K562 (cell line): ENCODE measurements around the gene RBBP8. TPM values are rescaled to one million over a fixed set of nuclear protein-coding genes. Genes with fewer than 3 reads are reported as not detected.

Experiments used
- ATAC-seq: fragments of 200-7000 bp; cut with Tn5 transposase; 3 replicates; pipeline ENCODE4 v1.9.1; 2020; ENCODE audit warnings: moderate library complexity
- BruUV-seq: library from RNA; stranded (reverse); fragments of 400-500 nt; replicated peaks from 2 replicates; lab custom pipeline; 2021; lab: Mats Ljungman, UMichigan
- CTCF ChIA-PET: fragments of 300-600 bp; formaldehyde crosslinking; extraction: SDS; loops from one replicate; lab custom pipeline; 2021; ENCODE audit warnings: low intra/inter-chr PET ratio; lab: Yijun Ruan, JAX
- POLR2A ChIA-PET: fragments of 300-600, 350-650 bp; sonication (Branson Sonifier 250); formaldehyde crosslinking; extraction: SDS; loops from one replicate; lab custom pipeline; 2021; ENCODE audit warnings: antibody characterized with exemption, inconsistent platforms; lab: Yijun Ruan, JAX
- DNase-seq, 4 experiments: peaks; one replicate each; pipeline versions ENCODE4 v3.0.0 to v3.0.0-alpha.2; 2011 to 2018; ENCODE audit warnings: low spot score in 3 of 4, mixed read lengths in 3 of 4; ENCODE audit errors: extremely low read depth in 1 of 4
- FAIRE-seq: peaks from 2 replicates; lab custom pipeline; 2011; peaks lifted over from hg19 to GRCh38; lab: Jason Lieb, UNC
- H2AFZ ChIP-seq: 2 replicates; pipeline ENCODE4 v1.6.0; 2011; ENCODE audit warnings: low read depth, low read length, control low read depth, inconsistent platforms
- H3K27ac ChIP-seq: fragments of 200-600 bp; 3 replicates; pipeline ENCODE4 v1.8.0; 2011; ENCODE audit warnings: low read depth, mild to moderate bottlenecking, control low read depth, inconsistent platforms, low read length, moderate library complexity, mixed read lengths; ENCODE audit errors: extremely low read depth
- H3K27me3 ChIP-seq, 2 experiments: fragments of 300-600 bp in 1 of 2; 2 replicates in 1 of 2; 3 replicates in 1 of 2; pipeline versions ENCODE4 v1.6.0 to v1.8.0; 2011; ENCODE audit warnings: inconsistent platforms in 2 of 2, low read length in 2 of 2, mild to moderate bottlenecking in 1 of 2, mixed read lengths in 1 of 2, moderate library complexity in 1 of 2; ENCODE audit not compliant: control insufficient read depth in 2 of 2, insufficient read depth in 2 of 2
- H3K36me3 ChIP-seq: fragments of 300-600 bp; 3 replicates; pipeline ENCODE4 v1.8.0; 2011; ENCODE audit warnings: mild to moderate bottlenecking, low read length, inconsistent platforms; ENCODE audit not compliant: control insufficient read depth, insufficient read depth
- H3K4me1 ChIP-seq, 2 experiments: fragments of 200-600 bp in 1 of 2; replicated peaks in 1 of 2; 2 replicates in 1 of 2; 3 replicates in 1 of 2; pipeline versions ENCODE4 v1.5.1 to v1.8.0; 2011; ENCODE audit warnings: inconsistent platforms in 2 of 2, low read length in 2 of 2, mild to moderate bottlenecking in 1 of 2, mixed read lengths in 1 of 2, moderate library complexity in 1 of 2; ENCODE audit not compliant: control insufficient read depth in 2 of 2, insufficient read depth in 2 of 2
- H3K4me2 ChIP-seq: 2 replicates; pipeline ENCODE4 v1.6.1; 2011; ENCODE audit warnings: low read length, control low read depth, inconsistent platforms, mixed read lengths; ENCODE audit not compliant: insufficient read depth
- H3K4me3 ChIP-seq: fragments of 200-600 bp; sonication (generic), shearing (Covaris generic); 2 replicates; pipeline ENCODE4 v1.5.1; 2016; ENCODE audit warnings: control low read depth, inconsistent platforms
- H3K79me2 ChIP-seq: fragments of 200-600 bp; 3 replicates; pipeline ENCODE4 v1.8.0; 2011; ENCODE audit warnings: low read length, inconsistent platforms; ENCODE audit not compliant: control insufficient read depth, insufficient read depth
- H3K9ac ChIP-seq, 2 experiments: 2 replicates each; pipeline versions ENCODE4 v1.6.0 to v1.6.1; 2011; ENCODE audit warnings: low read depth in 2 of 2, low read length in 2 of 2, control low read depth in 1 of 2, inconsistent platforms in 1 of 2, mild to moderate bottlenecking in 1 of 2, mixed read lengths in 1 of 2; ENCODE audit not compliant: insufficient read depth in 1 of 2
- H3K9me1 ChIP-seq: one replicate; pipeline ENCODE4 v1.6.0; 2011; ENCODE audit warnings: inconsistent platforms, mild to moderate bottlenecking, low read length, moderate library complexity; ENCODE audit not compliant: control insufficient read depth, insufficient read depth
- H3K9me3 ChIP-seq: replicated peaks from 2 replicates; pipeline ENCODE4 v1.5.1; 2011; ENCODE audit warnings: low read depth, low read length, inconsistent platforms; ENCODE audit not compliant: control insufficient read depth, insufficient read depth
- H4K20me1 ChIP-seq: replicated peaks from 2 replicates; pipeline ENCODE4 v1.6.1; 2011; ENCODE audit warnings: low read length, inconsistent platforms, mixed read lengths; ENCODE audit not compliant: control insufficient read depth, insufficient read depth
- ATF1 ChIP-seq, 2 experiments: fragments of 450-650 bp in 1 of 2; IDR thresholded peaks; 2 replicates each; pipeline ENCODE4 v1.6.1; 2016; ENCODE audit warnings: missing compliant biosample characterization in 1 of 2, missing genetic modification characterization in 1 of 2
- CEBPG ChIP-seq, 3 experiments: fragments of 200-800 bp in 1 of 3; sonication (Bioruptor generic) in 1 of 3; sonication (generic) in 1 of 3; formaldehyde crosslinking in 1 of 3; IDR thresholded peaks in 2 of 3; conservative IDR thresholded peaks in 1 of 3; 2 replicates each; pipeline versions ENCODE4 v1.6.1 to v1.8.0; 2016 to 2022; ENCODE audit warnings: missing compliant biosample characterization in 2 of 3, missing genetic modification characterization in 2 of 3, mild to moderate bottlenecking in 1 of 3, missing genetic modification reagents in 1 of 3
- CHCHD3 ChIP-seq: fragments of 250-450 bp; sonication (Bioruptor Pico); IDR thresholded peaks from 2 replicates; pipeline ENCODE4 v2.1.2; 2022; ENCODE audit warnings: mild to moderate bottlenecking
- CLOCK ChIP-seq: fragments of 250-450 bp; sonication (Bioruptor Pico); IDR thresholded peaks from 2 replicates; pipeline ENCODE4 v1.4.0; 2020; ENCODE audit warnings: mild to moderate bottlenecking, moderate library complexity, borderline replicate concordance
- CXXC5 ChIP-seq: fragments of 250-450 bp; sonication (Bioruptor Pico); IDR thresholded peaks from 2 replicates; pipeline ENCODE4 v1.8.0; 2022; ENCODE audit warnings: inconsistent platforms, mild to moderate bottlenecking, moderate library complexity
- GATAD2A ChIP-seq: fragments of 450-650 bp; IDR thresholded peaks from 2 replicates; pipeline ENCODE4 v1.6.1; 2017
- MYBL2 ChIP-seq, 2 experiments: fragments of 450-650 bp in 1 of 2; sonication (generic) in 1 of 2; formaldehyde crosslinking in 1 of 2; IDR thresholded peaks; 2 replicates each; pipeline versions ENCODE4 v1.6.1 to v1.8.1; 2017 to 2022; ENCODE audit warnings: borderline replicate concordance in 1 of 2, inconsistent platforms in 1 of 2, low read depth in 1 of 2, mild to moderate bottlenecking in 1 of 2, missing genetic modification reagents in 1 of 2, moderate library complexity in 1 of 2
- RB1 ChIP-seq: fragments of 450-650 bp; IDR thresholded peaks from 2 replicates; pipeline ENCODE4 v1.6.1; 2017; ENCODE audit warnings: low read depth, mild to moderate bottlenecking
- SREBF1 ChIP-seq: fragments of 150-350 bp; IDR thresholded peaks from 2 replicates; pipeline ENCODE4 v1.6.1; 2014; ENCODE audit warnings: antibody characterized with exemption, low read depth, low read length, borderline replicate concordance
- STAT5B ChIP-seq: fragments of 250-450 bp; sonication (Bioruptor Pico); IDR thresholded peaks from 2 replicates; pipeline ENCODE4 v1.8.0; 2021; ENCODE audit warnings: mild to moderate bottlenecking, inconsistent platforms
- TFAM ChIP-seq: fragments of 250-450 bp; sonication (Bioruptor Pico); conservative IDR thresholded peaks from 2 replicates; pipeline ENCODE4 v1.5.0; 2021; ENCODE audit warnings: mild to moderate bottlenecking, moderate library complexity
- WHSC1 ChIP-seq: IDR thresholded peaks from one replicate; pipeline ENCODE4 v1.6.1; 2012; ENCODE audit warnings: low read length, control low read depth, inconsistent platforms
- YBX1 ChIP-seq: fragments of 450-650 bp; IDR thresholded peaks from 2 replicates; pipeline ENCODE4 v1.7.1; 2016; ENCODE audit warnings: mild to moderate bottlenecking
- ZNF239 ChIP-seq: fragments of 250-450 bp; sonication (Bioruptor Pico); IDR thresholded peaks from 2 replicates; pipeline ENCODE4 v1.4.0; 2020; ENCODE audit warnings: mild to moderate bottlenecking
- ZNF780A ChIP-seq: fragments of 250-450 bp; sonication (Bioruptor Pico); IDR thresholded peaks from 2 replicates; pipeline ENCODE4 v1.5.0; 2021; ENCODE audit warnings: mild to moderate bottlenecking
- WGBS: fragments of 100-300 bp; shearing (Covaris generic); methylation state at CpG from one replicate; pipeline ENCODE4 v1.1.6; 2016; ENCODE audit warnings: low coverage, mixed read lengths; ENCODE audit not compliant: insufficient coverage; ENCODE audit errors: missing lambda C conversion rate; 5-methylcytosine and 5-hydroxymethylcytosine counted together
- in situ Hi-C: fragments of 300-500 bp; cut with MboI; formaldehyde crosslinking; loops from 4 replicates; pipeline ENCODE4 v1.15.0; 2018; ENCODE audit warnings: inconsistent platforms, mixed read lengths
- intact Hi-C: fragments of 100-400 bp; cut with micrococcal nuclease; formaldehyde crosslinking; loops from 2 replicates; pipeline ENCODE4 v1.14.2; 2022
- polyA plus RNA-seq, 8 experiments: library from polyadenylated mRNA; depleted of rRNA in 4 of 8; stranded (reverse) in 5 of 8; unstranded in 3 of 8; fragments of >200 nt; fragmentation: Nextera tagmentation in 2 of 8; fragmentation: Illumina TruSeq in 1 of 8; extraction: Ambion mirVana in 2 of 8; extraction: Trizol in 1 of 8; gene quantifications; 2 replicates each; pipeline versions ENCODE4 v1.2.1 to v1.2.3, GENCODE V29; 2011 to 2014; ENCODE audit warnings: inconsistent platforms in 1 of 8, missing spikeins in 1 of 8
- total RNA-seq, 7 experiments: library from RNA; depleted of rRNA in 6 of 7; stranded (reverse); fragments of >200 nt in 6 of 7; fragmentation: Illumina TruSeq in 2 of 7; extraction: Trizol in 2 of 7; gene quantifications; 2 replicates each; pipeline versions ENCODE4 v1.2.1 to v1.2.3, GENCODE V29; 2011 to 2021; ENCODE audit warnings: low replicate concordance in 1 of 7
- TF ChIP-seq, protein P1 (sequence below): fragments of 450-650 bp; formaldehyde crosslinking; IDR thresholded peaks from 2 replicates; pipeline ENCODE4 v1.4.0; 2020; ENCODE audit warnings: mild to moderate bottlenecking, moderate library complexity
- TF ChIP-seq, protein P2 (sequence below): fragments of 450-650 bp; formaldehyde crosslinking; IDR thresholded peaks from 2 replicates; pipeline ENCODE4 v1.4.0; 2020; ENCODE audit warnings: mild to moderate bottlenecking, moderate library complexity

The RBBP8 gene
- total and polyA plus RNA-seq, 9 of the 15 experiments (the other 6 are each of a cell fraction or from before 2014, with no cell fraction given), result 28.4 to 63.1 (median 48.9) TPM

- TF ChIP-seq GATAD2A (no peak), WHSC1 (no peak), SREBF1 (no peak), RB1 (no peak), ATF1 (CRISPR knock-in tag; IDR thresholded peaks at IDR 0.05) (no peak), ATF1 (tag; IDR thresholded peaks at IDR 0.05) (no peak)
Measured at GRCh38 chr18:22956226-22956625, 23.1 kb downstream of the RBBP8 start (continued).

DNA sequence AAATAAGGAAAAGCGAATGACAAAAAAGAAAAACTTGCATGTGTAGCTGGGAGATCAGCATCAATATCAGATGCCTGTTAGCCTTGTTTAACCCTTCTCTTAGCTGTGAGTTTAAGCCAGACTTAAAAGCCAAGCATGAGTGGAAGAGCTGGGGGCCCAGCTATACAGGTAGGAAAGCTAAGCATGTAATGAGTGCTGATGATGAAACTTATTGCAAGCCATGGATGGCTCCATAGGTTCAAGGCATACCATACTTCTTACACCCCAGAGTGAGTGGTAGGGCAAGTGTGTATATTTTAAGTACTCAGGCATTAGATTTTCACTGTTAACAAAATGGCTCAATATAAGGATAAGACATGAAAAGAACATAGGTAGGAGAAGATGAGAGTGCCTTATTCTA lies 28.0 kb downstream of the RBBP8 start:
- BruUV-seq, result no TSS peak
- intact Hi-C loops, result no loop called here
- in situ Hi-C loops, result no loop called here
- peaks cover 6% of the 10 kb centered on the region for H3K79me2 ChIP-seq
- H4K20me1 ChIP-seq, result no peaks in the 10 kb centered on the region
- DNase-seq (peak in 1 of 4 experiments; percentile 3), ATAC-seq (peak; percentile 86), FAIRE-seq (peak; percentile 67)
- 92% methylated on average over 1 of the region's 1 CpG for WGBS
- no peak overlapping the region for H2AFZ ChIP-seq
- H3K9me3 ChIP-seq, result no peaks in the 10 kb centered on the region
- peaks cover 64% of the 10 kb centered on the region for H3K36me3 ChIP-seq
- POLR2A ChIA-PET, result interaction anchor here (0.8 to 2.1 kb wide), 8 partner anchors 8 to 54 kb away, joined by 3 to 7 read pairs (median 3); partner anchors contain the start of gene RBBP8
- CTCF ChIA-PET, result no interaction called here
- no peak overlapping the region for H3K27ac ChIP-seq
- H3K9ac ChIP-seq, result no peak overlapping the region
- H3K4me1 ChIP-seq, result no peaks in the 10 kb centered on the region
- no peak overlapping the region for H3K4me2 ChIP-seq
- H3K9me1 ChIP-seq, result no peaks in the 10 kb centered on the region
- H3K4me3 ChIP-seq, result no peak overlapping the region
- H3K27me3 ChIP-seq, result no peaks in the 10 kb centered on the region
- TF ChIP-seq TFAM (CRISPR knock-in tag) (no peak), YBX1 (no peak), MYBL2 (IDR thresholded peaks at IDR 0.05; ENCODE audit: low read depth) (no peak), MYBL2 (CRISPR knock-in tag; IDR thresholded peaks at IDR 0.05; ENCODE audit: borderline replicate concordance) (no peak), ZNF780A (no peak), ZNF239 (CRISPR knock-in tag) (no peak), CLOCK (no peak), CHCHD3 (CRISPR knock-in tag) (no peak), STAT5B (CRISPR knock-in tag) (no peak), CXXC5 (CRISPR knock-in tag) (peak; percentile 50), CEBPG (CRISPR knock-in tag; IDR thresholded peaks at IDR 0.05) (peak; percentile 62), CEBPG (tag; conservative IDR thresholded peaks at IDR 0.05 in 1 of 2, IDR thresholded peaks at IDR 0.05 in 1 of 2) (peak in 1 of 2 experiments; percentile 93; a peak in 2 of 4 replicates)
- TF ChIP-seq, protein P1, sequence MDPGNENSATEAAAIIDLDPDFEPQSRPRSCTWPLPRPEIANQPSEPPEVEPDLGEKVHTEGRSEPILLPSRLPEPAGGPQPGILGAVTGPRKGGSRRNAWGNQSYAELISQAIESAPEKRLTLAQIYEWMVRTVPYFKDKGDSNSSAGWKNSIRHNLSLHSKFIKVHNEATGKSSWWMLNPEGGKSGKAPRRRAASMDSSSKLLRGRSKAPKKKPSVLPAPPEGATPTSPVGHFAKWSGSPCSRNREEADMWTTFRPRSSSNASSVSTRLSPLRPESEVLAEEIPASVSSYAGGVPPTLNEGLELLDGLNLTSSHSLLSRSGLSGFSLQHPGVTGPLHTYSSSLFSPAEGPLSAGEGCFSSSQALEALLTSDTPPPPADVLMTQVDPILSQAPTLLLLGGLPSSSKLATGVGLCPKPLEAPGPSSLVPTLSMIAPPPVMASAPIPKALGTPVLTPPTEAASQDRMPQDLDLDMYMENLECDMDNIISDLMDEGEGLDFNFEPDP (CRISPR knock-in tag), result no peak
- TF ChIP-seq, protein P2, sequence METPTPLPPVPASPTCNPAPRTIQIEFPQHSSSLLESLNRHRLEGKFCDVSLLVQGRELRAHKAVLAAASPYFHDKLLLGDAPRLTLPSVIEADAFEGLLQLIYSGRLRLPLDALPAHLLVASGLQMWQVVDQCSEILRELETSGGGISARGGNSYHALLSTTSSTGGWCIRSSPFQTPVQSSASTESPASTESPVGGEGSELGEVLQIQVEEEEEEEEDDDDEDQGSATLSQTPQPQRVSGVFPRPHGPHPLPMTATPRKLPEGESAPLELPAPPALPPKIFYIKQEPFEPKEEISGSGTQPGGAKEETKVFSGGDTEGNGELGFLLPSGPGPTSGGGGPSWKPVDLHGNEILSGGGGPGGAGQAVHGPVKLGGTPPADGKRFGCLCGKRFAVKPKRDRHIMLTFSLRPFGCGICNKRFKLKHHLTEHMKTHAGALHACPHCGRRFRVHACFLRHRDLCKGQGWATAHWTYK, result no peak
